ENCODE measurements around the gene RANBP10. TPM values are rescaled to one million over a fixed set of nuclear protein-coding genes. Genes with fewer than 3 reads are reported as not detected.
A peak's percentile ranks its signal among the peaks of the same experiment; 100 is the strongest.
"Not testable (repeated sequence)": the region's sequence is repeated elsewhere in the genome, so short reads cannot be mapped to it uniquely, and the experiment has no call there.

The RANBP10 gene
- total RNA-seq, 2 experiments from 2014 or later = 23.1 to 23.2 TPM

- Mint-ChIP-seq H3K36me3 (no peaks in the 10 kb centered on the region), H3K27ac (peak overlapping the region; percentile 84), H3K27me3 (no peaks in the 10 kb centered on the region), H3K4me3 (no peak overlapping the region), H3K4me1 (peaks cover 13% of the 10 kb centered on the region), H3K9me3 (no peaks in the 10 kb centered on the region)
- POLR2A ChIA-PET = interaction anchor here (2.3 kb wide), 1 partner anchor 15 kb away, joined by 9 read pairs; the partner anchor contains the start of gene GFOD2
- DNase-seq = no peak
- no peak for ATAC-seq (ENCODE audit: low read depth)
Measured at GRCh38 chr16:67704110-67704509, 102.2 kb downstream of the RANBP10 start.

GRCh38 chr16:67703626-67704025 lies 102.7 kb downstream of the RANBP10 start:
- no peaks in the 10 kb centered on the region for H3K27me3 Mint-ChIP-seq
- H3K9me3 Mint-ChIP-seq = no peaks in the 10 kb centered on the region
- peaks cover 13% of the 10 kb centered on the region for H3K4me1 Mint-ChIP-seq
- POLR2A ChIA-PET = interaction anchor here (2.3 kb wide), 1 partner anchor 16 kb away, joined by 9 read pairs; the partner anchor contains the start of gene GFOD2
- H3K36me3 Mint-ChIP-seq = peaks cover 2% of the 10 kb centered on the region
- peak; percentile 93 for ATAC-seq (ENCODE audit: low read depth)
- H3K27ac Mint-ChIP-seq = peak overlapping the region; percentile 84
- peak overlapping the region; percentile 49 for H3K4me3 Mint-ChIP-seq
- no peak for DNase-seq

- no peak overlapping the region for H3K4me3 Mint-ChIP-seq
- no peak overlapping the region for H3K27ac Mint-ChIP-seq
- ATAC-seq (ENCODE audit: low read depth) (no peak), DNase-seq (no peak)
- no peaks in the 10 kb centered on the region for H3K9me3 Mint-ChIP-seq
- POLR2A ChIA-PET = interaction anchor here (0.7 to 1.1 kb wide), 2 partner anchors 17 to 76 kb away, joined by 4 to 5 read pairs; partner anchors contain the start of gene GFOD2
- peaks cover 13% of the 10 kb centered on the region for H3K4me1 Mint-ChIP-seq
- H3K27me3 Mint-ChIP-seq = no peaks in the 10 kb centered on the region
- H3K36me3 Mint-ChIP-seq = peaks cover 9% of the 10 kb centered on the region
Measured at GRCh38 chr16:67702130-67702529, 104.2 kb downstream of the RANBP10 start.

GRCh38 chr16:67701420-67701819 lies 104.9 kb downstream of the RANBP10 start:
- Mint-ChIP-seq H3K4me3 (no peak overlapping the region), H3K27ac (no peak overlapping the region), H3K36me3 (peaks cover 9% of the 10 kb centered on the region), H3K4me1 (peaks cover 16% of the 10 kb centered on the region), H3K27me3 (no peaks in the 10 kb centered on the region), H3K9me3 (no peaks in the 10 kb centered on the region)
- ATAC-seq (ENCODE audit: low read depth) (no peak), DNase-seq (no peak)
- POLR2A ChIA-PET = interaction anchor here (0.7 kb wide), 1 partner anchor 76 kb away, joined by 4 read pairs; no protein-coding TSS in a partner anchor

GRCh38 chr16:67699265-67699664 lies 107.1 kb downstream of the RANBP10 start:
- DNase-seq (no peak), ATAC-seq (ENCODE audit: low read depth) (no peak)
- no peak overlapping the region for H3K27ac Mint-ChIP-seq
- H3K27me3 Mint-ChIP-seq = no peaks in the 10 kb centered on the region
- POLR2A ChIA-PET = no interaction called here
- H3K4me3 Mint-ChIP-seq = no peak overlapping the region
- H3K9me3 Mint-ChIP-seq = no peaks in the 10 kb centered on the region
- H3K4me1 Mint-ChIP-seq = peaks cover 16% of the 10 kb centered on the region
- peaks cover 9% of the 10 kb centered on the region for H3K36me3 Mint-ChIP-seq

GRCh38 chr16:67697422-67698185 lies 108.8 kb downstream of the RANBP10 start:
- H3K27me3 Mint-ChIP-seq = no peaks in the 10 kb centered on the region
- H3K4me3 Mint-ChIP-seq = no peak overlapping the region
- no peaks in the 10 kb centered on the region for H3K9me3 Mint-ChIP-seq
- H3K4me1 Mint-ChIP-seq = peaks cover 3% of the 10 kb centered on the region
- H3K27ac Mint-ChIP-seq = no peak overlapping the region
- ATAC-seq (ENCODE audit: low read depth) (no peak), DNase-seq (no peak)
- POLR2A ChIA-PET = interaction anchor here (0.5 kb wide), 1 partner anchor 9 kb away, joined by 4 read pairs; no protein-coding TSS in a partner anchor
- peaks cover 9% of the 10 kb centered on the region for H3K36me3 Mint-ChIP-seq

- Mint-ChIP-seq H3K36me3 (peaks cover 11% of the 10 kb centered on the region), H3K9me3 (no peaks in the 10 kb centered on the region), H3K27me3 (no peaks in the 10 kb centered on the region), H3K27ac (no peak overlapping the region), H3K4me1 (peaks cover 4% of the 10 kb centered on the region), H3K4me3 (no peak overlapping the region)
- ATAC-seq (ENCODE audit: low read depth) (no peak), DNase-seq (no peak)
- POLR2A ChIA-PET = interaction anchor here (0.6 kb wide), 1 partner anchor 397 kb away, joined by 5 read pairs; no protein-coding TSS in a partner anchor
Measured at GRCh38 chr16:67694611-67695010, 111.7 kb downstream of the RANBP10 start.

GRCh38 chr16:67693517-67694285 lies 112.7 kb downstream of the RANBP10 start:
- H3K36me3 Mint-ChIP-seq = peaks cover 11% of the 10 kb centered on the region
- not testable (repeated sequence) for H3K4me3 Mint-ChIP-seq; H3K4me1 Mint-ChIP-seq; H3K27ac Mint-ChIP-seq; ATAC-seq (ENCODE audit: low read depth); DNase-seq; H3K27me3 Mint-ChIP-seq; H3K9me3 Mint-ChIP-seq
- POLR2A ChIA-PET = interaction anchor here (0.9 kb wide), 1 partner anchor 446 kb away, joined by 4 read pairs; no protein-coding TSS in a partner anchor

GRCh38 chr16:67685388-67686112 lies 120.8 kb downstream of the RANBP10 start:
- POLR2A ChIA-PET = interaction anchor here (0.7 kb wide), 1 partner anchor 59 kb away, joined by 3 read pairs; no protein-coding TSS in a partner anchor
- no peaks in the 10 kb centered on the region for H3K4me1 Mint-ChIP-seq
- no peak overlapping the region for H3K27ac Mint-ChIP-seq

GRCh38 chr16:67683767-67684166 lies 122.6 kb downstream of the RANBP10 start:
- Mint-ChIP-seq H3K27me3 (no peaks in the 10 kb centered on the region), H3K27ac (no peak overlapping the region), H3K4me1 (no peaks in the 10 kb centered on the region), H3K4me3 (no peak overlapping the region), H3K9me3 (no peaks in the 10 kb centered on the region), H3K36me3 (peaks cover 2% of the 10 kb centered on the region)
- ATAC-seq (ENCODE audit: low read depth) (no peak), DNase-seq (no peak)
- POLR2A ChIA-PET = no interaction called here

More at GRCh38 chr16:67685388-67686112, 120.8 kb downstream of the RANBP10 start:
- no peaks in the 10 kb centered on the region for H3K27me3 Mint-ChIP-seq
- no peaks in the 10 kb centered on the region for H3K9me3 Mint-ChIP-seq
- DNase-seq (no peak), ATAC-seq (ENCODE audit: low read depth) (no peak)
- H3K36me3 Mint-ChIP-seq = peaks cover 2% of the 10 kb centered on the region
- H3K4me3 Mint-ChIP-seq = no peak overlapping the region

GRCh38 chr16:67679935-67680897 lies 126.1 kb downstream of the RANBP10 start:
- no peaks in the 10 kb centered on the region for H3K4me1 Mint-ChIP-seq
- no peak overlapping the region for H3K4me3 Mint-ChIP-seq
- H3K27ac Mint-ChIP-seq = no peak overlapping the region
- POLR2A ChIA-PET = interaction anchor here (0.7 to 1.1 kb wide), 2 partner anchors 47 to 254 kb away, joined by 3 read pairs; no protein-coding TSS in a partner anchor
- DNase-seq (no peak), ATAC-seq (ENCODE audit: low read depth) (no peak)
- H3K27me3 Mint-ChIP-seq = no peaks in the 10 kb centered on the region
- no peaks in the 10 kb centered on the region for H3K36me3 Mint-ChIP-seq
- H3K9me3 Mint-ChIP-seq = no peaks in the 10 kb centered on the region
